Measurements from ENCODE around the gene CYP4F3. TPM values are rescaled to one million over a fixed set of nuclear protein-coding genes. Genes with fewer than 3 reads are reported as not detected.
A peak's percentile ranks its signal among the peaks of the same experiment; 100 is the strongest.

Gene CYP4F3
- total RNA-seq, 1 donor from 2014 or later = not detected

DNA sequence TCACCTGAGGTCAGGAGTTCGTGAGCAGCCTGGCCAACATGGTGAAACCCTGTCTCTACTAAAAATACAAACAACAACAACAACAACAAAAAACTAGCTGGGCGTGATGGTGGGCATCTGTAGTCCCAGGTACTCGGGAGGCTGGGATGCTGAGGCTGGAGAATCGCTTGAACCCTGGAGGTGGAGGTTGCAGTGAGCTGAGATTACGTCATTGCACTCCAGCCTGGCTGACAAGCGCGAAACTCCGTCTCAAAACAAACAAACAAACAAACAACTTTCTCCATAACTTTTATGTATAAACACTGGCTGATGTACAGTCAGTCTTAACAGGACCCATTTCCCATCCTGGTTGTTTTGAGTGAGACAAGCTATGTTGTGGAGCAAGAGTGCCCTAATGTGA is 31.4 kb upstream of the CYP4F3 start:
- H3K27ac Mint-ChIP-seq (ENCODE audit: unreplicated experiment) = no peak overlapping the region

DNA sequence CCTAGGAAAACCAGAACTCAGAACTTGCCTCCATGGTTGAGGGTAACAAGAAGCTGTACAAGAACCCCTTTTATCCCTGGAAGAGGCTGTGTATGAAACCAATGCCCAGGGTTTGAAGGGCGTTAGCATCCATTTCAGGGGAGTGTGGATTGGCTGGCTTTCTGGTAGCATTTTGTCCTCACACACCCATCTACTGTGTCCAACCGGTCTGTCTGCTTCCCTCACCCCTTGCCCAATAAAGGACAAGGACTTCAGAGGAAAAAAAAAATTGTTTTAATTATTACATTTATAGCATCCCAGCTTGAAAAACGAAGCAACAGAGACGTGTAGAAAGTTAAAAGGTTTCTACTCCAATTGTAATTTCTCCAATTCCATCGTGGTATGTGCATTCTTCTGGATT is 28.4 kb upstream of the CYP4F3 start:
- no peaks in the 10 kb centered on the region for H3K4me1 Mint-ChIP-seq (ENCODE audit: unreplicated experiment)
- DNase-seq (ENCODE audit: low spot score) = no peak
- H3K27me3 Mint-ChIP-seq (ENCODE audit: unreplicated experiment) = peaks cover 10% of the 10 kb centered on the region
- H3K4me3 Mint-ChIP-seq (ENCODE audit: unreplicated experiment) = no peak overlapping the region
- TF ChIP-seq, protein P1, sequence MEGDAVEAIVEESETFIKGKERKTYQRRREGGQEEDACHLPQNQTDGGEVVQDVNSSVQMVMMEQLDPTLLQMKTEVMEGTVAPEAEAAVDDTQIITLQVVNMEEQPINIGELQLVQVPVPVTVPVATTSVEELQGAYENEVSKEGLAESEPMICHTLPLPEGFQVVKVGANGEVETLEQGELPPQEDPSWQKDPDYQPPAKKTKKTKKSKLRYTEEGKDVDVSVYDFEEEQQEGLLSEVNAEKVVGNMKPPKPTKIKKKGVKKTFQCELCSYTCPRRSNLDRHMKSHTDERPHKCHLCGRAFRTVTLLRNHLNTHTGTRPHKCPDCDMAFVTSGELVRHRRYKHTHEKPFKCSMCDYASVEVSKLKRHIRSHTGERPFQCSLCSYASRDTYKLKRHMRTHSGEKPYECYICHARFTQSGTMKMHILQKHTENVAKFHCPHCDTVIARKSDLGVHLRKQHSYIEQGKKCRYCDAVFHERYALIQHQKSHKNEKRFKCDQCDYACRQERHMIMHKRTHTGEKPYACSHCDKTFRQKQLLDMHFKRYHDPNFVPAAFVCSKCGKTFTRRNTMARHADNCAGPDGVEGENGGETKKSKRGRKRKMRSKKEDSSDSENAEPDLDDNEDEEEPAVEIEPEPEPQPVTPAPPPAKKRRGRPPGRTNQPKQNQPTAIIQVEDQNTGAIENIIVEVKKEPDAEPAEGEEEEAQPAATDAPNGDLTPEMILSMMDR (IDR thresholded peaks at IDR 0.05; ENCODE audit: unreplicated experiment) = no peak
- peaks cover 16% of the 10 kb centered on the region for H3K36me3 Mint-ChIP-seq (ENCODE audit: low read depth, unreplicated experiment)
- peaks cover 30% of the 10 kb centered on the region for H3K9me3 Mint-ChIP-seq (ENCODE audit: unreplicated experiment)
- no peak overlapping the region for H3K27ac Mint-ChIP-seq (ENCODE audit: unreplicated experiment)

More for the DNA sequence above, 31.4 kb upstream of the CYP4F3 start:
- Mint-ChIP-seq H3K36me3 (ENCODE audit: low read depth, unreplicated experiment) (peaks cover 13% of the 10 kb centered on the region), H3K9me3 (ENCODE audit: unreplicated experiment) (peaks cover 30% of the 10 kb centered on the region), H3K4me3 (ENCODE audit: unreplicated experiment) (no peak overlapping the region), H3K4me1 (ENCODE audit: unreplicated experiment) (no peaks in the 10 kb centered on the region), H3K27me3 (ENCODE audit: unreplicated experiment) (peaks cover 9% of the 10 kb centered on the region)
- TF ChIP-seq, protein P1 (IDR thresholded peaks at IDR 0.05; ENCODE audit: unreplicated experiment) = no peak
- no peak for DNase-seq (ENCODE audit: low spot score)

DNA sequence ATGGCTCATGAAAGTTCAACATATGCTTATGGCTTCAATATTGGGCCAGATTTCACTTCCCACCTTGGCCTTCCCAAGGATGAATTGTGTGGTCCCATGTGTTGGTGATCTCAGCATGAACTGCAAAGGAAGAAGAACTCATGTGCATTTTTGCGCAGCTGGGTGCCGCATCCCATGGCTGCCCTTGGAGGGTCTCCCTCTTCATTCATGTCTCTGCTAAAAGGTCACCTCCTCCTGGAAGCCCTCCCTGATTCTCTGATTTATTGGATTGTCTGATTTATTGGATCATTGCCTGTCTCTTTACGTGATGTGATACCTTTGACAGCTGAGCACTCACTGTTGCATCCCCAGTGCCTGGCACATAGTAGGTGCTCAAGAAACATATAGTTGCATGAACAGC is 27.4 kb upstream of the CYP4F3 start:
- Mint-ChIP-seq H3K9me3 (ENCODE audit: unreplicated experiment) (peaks cover 40% of the 10 kb centered on the region), H3K4me3 (ENCODE audit: unreplicated experiment) (no peak overlapping the region), H3K4me1 (ENCODE audit: unreplicated experiment) (no peaks in the 10 kb centered on the region), H3K27ac (ENCODE audit: unreplicated experiment) (no peak overlapping the region), H3K27me3 (ENCODE audit: unreplicated experiment) (peaks cover 12% of the 10 kb centered on the region), H3K36me3 (ENCODE audit: low read depth, unreplicated experiment) (peaks cover 20% of the 10 kb centered on the region)
- no peak for DNase-seq (ENCODE audit: low spot score)
- TF ChIP-seq, protein P1 (IDR thresholded peaks at IDR 0.05; ENCODE audit: unreplicated experiment) = no peak

DNA sequence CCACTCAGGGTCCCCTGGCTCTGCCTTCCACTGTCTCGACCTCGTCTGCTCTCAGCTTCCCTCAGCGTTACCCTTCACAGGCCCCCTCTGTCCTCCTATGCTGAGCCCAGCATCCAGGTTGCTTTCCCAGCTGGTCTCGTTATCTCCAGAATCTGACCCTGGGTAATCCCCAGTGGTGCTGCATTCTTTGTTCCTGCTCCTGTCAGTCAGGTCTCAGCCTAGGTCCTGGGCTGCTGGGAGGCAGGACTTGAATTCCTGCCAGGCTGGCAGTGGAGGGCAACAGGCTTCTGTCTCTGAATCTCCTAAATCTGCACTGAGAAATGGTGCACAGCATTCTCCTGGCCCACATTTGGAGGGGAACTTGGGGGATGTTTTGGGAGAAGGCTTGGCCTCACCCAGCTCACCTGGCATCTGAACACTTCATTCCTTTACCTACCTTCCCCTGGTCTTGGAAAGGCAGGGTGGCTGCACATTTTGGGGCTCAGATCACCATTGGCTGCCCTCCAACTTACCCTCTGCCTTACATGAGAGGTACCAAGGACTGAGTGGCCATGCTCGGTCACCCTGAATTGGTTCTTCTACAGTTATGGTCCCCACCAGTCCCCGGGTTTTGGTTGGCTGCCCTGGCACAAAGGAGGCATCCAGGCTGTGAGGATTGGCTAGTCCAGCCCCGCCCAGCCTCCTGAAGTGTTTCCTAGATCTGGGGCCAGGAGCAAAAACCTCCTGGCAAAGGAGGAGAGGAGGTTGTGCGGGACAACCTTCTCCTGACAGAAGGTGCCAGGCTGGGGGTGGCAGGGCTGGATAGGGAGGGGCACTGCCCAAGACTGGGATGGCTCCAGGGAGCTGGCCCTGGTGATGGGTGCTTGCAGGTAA is 26.0 kb upstream of the CYP4F3 start, which contains the start of gene CYP4F8:
Gene CYP4F8 (plus strand): TSS at position 712 of the 873 bp plus-strand sequence. CDS start 399 bp downstream, outside the sequence.
- peak within 1 kb of the TSS; percentile 34 for H3K4me3 Mint-ChIP-seq (ENCODE audit: unreplicated experiment)
- H3K36me3 Mint-ChIP-seq (ENCODE audit: low read depth, unreplicated experiment) = peaks cover 25% of the 10 kb centered on the region
- peaks cover 43% of the 10 kb centered on the region for H3K9me3 Mint-ChIP-seq (ENCODE audit: unreplicated experiment)
- peaks cover 15% of the 10 kb centered on the region for H3K27me3 Mint-ChIP-seq (ENCODE audit: unreplicated experiment)
- no peak for DNase-seq (ENCODE audit: low spot score)
- TF ChIP-seq, protein P1 (IDR thresholded peaks at IDR 0.05; ENCODE audit: unreplicated experiment) = no peak
- H3K27ac Mint-ChIP-seq (ENCODE audit: unreplicated experiment) = no peak within 1 kb of the TSS
- no peaks in the 10 kb centered on the region for H3K4me1 Mint-ChIP-seq (ENCODE audit: unreplicated experiment)

DNA sequence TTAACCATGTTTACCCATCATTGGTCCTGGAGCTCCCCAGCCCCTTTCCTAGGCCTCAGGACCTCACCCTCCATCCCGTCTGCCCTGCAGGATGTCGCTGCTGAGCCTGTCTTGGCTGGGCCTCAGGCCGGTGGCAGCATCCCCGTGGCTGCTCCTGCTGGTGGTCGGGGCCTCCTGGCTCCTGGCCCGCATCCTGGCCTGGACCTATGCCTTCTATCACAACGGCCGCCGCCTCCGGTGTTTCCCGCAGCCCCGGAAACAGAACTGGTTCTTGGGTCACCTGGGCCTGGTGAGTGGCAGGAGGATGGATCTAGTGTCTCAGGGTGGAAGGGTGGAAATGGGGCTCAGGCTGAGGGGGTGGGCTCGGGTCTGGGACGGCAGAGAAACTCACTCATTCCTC is 25.2 kb upstream of the CYP4F3 start:
- TF ChIP-seq, protein P1 (IDR thresholded peaks at IDR 0.05; ENCODE audit: unreplicated experiment) = no peak
- no peak overlapping the region for H3K27ac Mint-ChIP-seq (ENCODE audit: unreplicated experiment)
- DNase-seq (ENCODE audit: low spot score) = no peak
- H3K36me3 Mint-ChIP-seq (ENCODE audit: low read depth, unreplicated experiment) = peaks cover 32% of the 10 kb centered on the region
- no peaks in the 10 kb centered on the region for H3K4me1 Mint-ChIP-seq (ENCODE audit: unreplicated experiment)
- H3K9me3 Mint-ChIP-seq (ENCODE audit: unreplicated experiment) = peaks cover 43% of the 10 kb centered on the region
- peaks cover 16% of the 10 kb centered on the region for H3K27me3 Mint-ChIP-seq (ENCODE audit: unreplicated experiment)
- H3K4me3 Mint-ChIP-seq (ENCODE audit: unreplicated experiment) = peak overlapping the region; percentile 34
